Gastrocnemius medialis (tissue), 4 donors: ENCODE data around the gene GYG2.

ENCODE experiments used
- CTCF ChIP-seq, 5 experiments: fragments of 450-650 bp in 3 of 5; fragments of 200-600 bp in 2 of 5; sonication (generic) in 2 of 5; IDR thresholded peaks in 4 of 5; conservative IDR thresholded peaks in 1 of 5; 1 replicate in 4 of 5; 2 replicates in 1 of 5; pipeline ENCODE4 v1.5.1; 2016 to 2019; ENCODE audit warnings: antibody characterized with exemption in 5 of 5, mild to moderate bottlenecking in 3 of 5, moderate library complexity in 3 of 5
- POLR2A ChIP-seq, 2 donors: fragments of 450-650 bp; IDR thresholded peaks; one replicate each; pipeline ENCODE4 v1.6.1; 2017; ENCODE audit warnings: antibody characterized with exemption in 2 of 2, mild to moderate bottlenecking in 2 of 2, moderate library complexity in 2 of 2

GRCh38 chrX:2907295-2907694 is 78.6 kb downstream of the GYG2 start:
- TF ChIP-seq CTCF (IDR thresholded peaks at IDR 0.05 in 4 of 5, conservative IDR thresholded peaks at IDR 0.05 in 1 of 5) (no peak), POLR2A (IDR thresholded peaks at IDR 0.05) (no peak)
